ENCODE data around the gene ARID4A.
"Not testable (repeated sequence)": the region's sequence is repeated elsewhere in the genome, so short reads cannot be mapped to it uniquely, and the experiment has no call there.

Gene ARID4A

GRCh38 chr14:58298477-58299400, at the start of gene ARID4A:
Gene ARID4A, plus strand, starts transcription at chr14:58298555. Its CDS starts 1,300 bp downstream, at chr14:58299855.
- DNase-seq (ENCODE audit: low read depth) = no peak

GRCh38 chr14:58249611-58250010, 48.7 kb upstream of the ARID4A start:
- DNase-seq (ENCODE audit: low read depth) = no peak

GRCh38 chr14:58258156-58258555, 40.2 kb upstream of the ARID4A start:
- no peak for DNase-seq (ENCODE audit: low read depth)

GRCh38 chr14:58262005-58262404, 36.4 kb upstream of the ARID4A start:
- not testable (repeated sequence) for DNase-seq (ENCODE audit: low read depth)

GRCh38 chr14:58265401-58265800, 33.0 kb upstream of the ARID4A start:
- no peak for DNase-seq (ENCODE audit: low read depth)

- DNase-seq (ENCODE audit: low read depth) = no peak
These were observed 27.7 kb upstream of the ARID4A start for GRCh38 chr14:58270628-58271027.

- DNase-seq (ENCODE audit: low read depth) = no peak
These were observed 25.6 kb upstream of the ARID4A start for GRCh38 chr14:58272588-58273372.

GRCh38 chr14:58274881-58275280, 23.5 kb upstream of the ARID4A start:
- DNase-seq (ENCODE audit: low read depth) = no peak

- DNase-seq (ENCODE audit: low read depth) = no peak
These were observed 22.7 kb upstream of the ARID4A start for GRCh38 chr14:58275527-58276190.

- DNase-seq (ENCODE audit: low read depth) = no peak
These were observed 22.1 kb upstream of the ARID4A start for GRCh38 chr14:58276208-58276607.

- DNase-seq (ENCODE audit: low read depth) = no peak
These were observed 20.2 kb upstream of the ARID4A start for GRCh38 chr14:58278177-58278576.

- peak; percentile 63 for DNase-seq (ENCODE audit: low read depth)
These were observed 17.2 kb upstream of the ARID4A start for GRCh38 chr14:58280954-58281787.

- no peak for DNase-seq (ENCODE audit: low read depth)
These were observed 16.4 kb upstream of the ARID4A start for GRCh38 chr14:58281969-58282368.

GRCh38 chr14:58282925-58283593, 15.3 kb upstream of the ARID4A start:
- DNase-seq (ENCODE audit: low read depth) = no peak

- no peak for DNase-seq (ENCODE audit: low read depth)
These were observed 14.6 kb upstream of the ARID4A start for GRCh38 chr14:58283730-58284129.

GRCh38 chr14:58285132-58285531, 13.2 kb upstream of the ARID4A start:
- DNase-seq (ENCODE audit: low read depth) = no peak

- DNase-seq (ENCODE audit: low read depth) = no peak
These were observed 10.7 kb upstream of the ARID4A start for GRCh38 chr14:58287607-58288042.

- no peak for DNase-seq (ENCODE audit: low read depth)
These were observed 10.1 kb upstream of the ARID4A start for GRCh38 chr14:58288106-58288792.

GRCh38 chr14:58291646-58292045, 6.7 kb upstream of the ARID4A start:
- DNase-seq (ENCODE audit: low read depth) = no peak

- DNase-seq (ENCODE audit: low read depth) = no peak
These were observed 6.2 kb upstream of the ARID4A start for GRCh38 chr14:58292187-58292586.
